Suppressor macrophage treated with lipopolysaccharide for 4 hours (primary cell): ENCODE results near the gene KDM2A.

ENCODE experiments used
- DNase-seq: peaks from one replicate; pipeline ENCODE4 v3.0.0-alpha.2; 2020

The KDM2A gene

GRCh38 chr11:67287355-67288197, 168.5 kb downstream of the KDM2A start:
- DNase-seq, result no peak

GRCh38 chr11:67288198-67288451, 169.1 kb downstream of the KDM2A start:
- DNase-seq, result no peak

GRCh38 chr11:67288452-67289225, 169.6 kb downstream of the KDM2A start:
- DNase-seq, result peak; percentile 97

- DNase-seq, result no peak
These were observed 170.2 kb downstream of the KDM2A start, which contains the start of gene ANKRD13D for GRCh38 chr11:67289226-67289650. Gene ANKRD13D, plus strand, starts transcription at chr11:67289303. Its CDS starts 158 bp downstream, at chr11:67289461.

GRCh38 chr11:67289651-67290479, 170.8 kb downstream of the KDM2A start:
- DNase-seq, result peak; percentile 52

GRCh38 chr11:67290801-67291200, 171.7 kb downstream of the KDM2A start:
- DNase-seq, result no peak

GRCh38 chr11:67291481-67292381, 172.7 kb downstream of the KDM2A start:
- no peak for DNase-seq

- no peak for DNase-seq
These were observed 173.6 kb downstream of the KDM2A start for GRCh38 chr11:67292671-67293070.

GRCh38 chr11:67293090-67293489, 174.0 kb downstream of the KDM2A start:
- peak; percentile 90 for DNase-seq

- no peak for DNase-seq
These were observed 176.8 kb downstream of the KDM2A start for GRCh38 chr11:67295846-67296245.

- DNase-seq, result no peak
These were observed 179.7 kb downstream of the KDM2A start for GRCh38 chr11:67298786-67299185.

GRCh38 chr11:67299471-67300191, 180.6 kb downstream of the KDM2A start:
- no peak for DNase-seq

GRCh38 chr11:67300256-67300755, 181.2 kb downstream of the KDM2A start:
- no peak for DNase-seq

- no peak for DNase-seq
These were observed 181.8 kb downstream of the KDM2A start for GRCh38 chr11:67300756-67301312.

GRCh38 chr11:67301313-67301921, 182.4 kb downstream of the KDM2A start:
- no peak for DNase-seq

- DNase-seq, result peak; percentile 37
These were observed 183.0 kb downstream of the KDM2A start for GRCh38 chr11:67301951-67302516.

- peak; percentile 51 for DNase-seq
These were observed 183.6 kb downstream of the KDM2A start for GRCh38 chr11:67302571-67303131.

GRCh38 chr11:67303132-67303834, 184.2 kb downstream of the KDM2A start, which contains the start of gene SSH3:
Gene SSH3, plus strand, starts transcription at chr11:67303530. Its CDS starts 96 bp downstream, at chr11:67303626.
- peak; percentile 75 for DNase-seq

- no peak for DNase-seq
These were observed 184.9 kb downstream of the KDM2A start for GRCh38 chr11:67303835-67304411.
